ENCODE data around the gene MT1G. TPM values are rescaled to one million over a fixed set of nuclear protein-coding genes. Genes with fewer than 3 reads are reported as not detected.
"Not testable (repeated sequence)": the region's sequence is repeated elsewhere in the genome, so short reads cannot be mapped to it uniquely, and the experiment has no call there.

The MT1G gene
- 10 to 100 TPM; 31.1 to 90.7 (median 45.7) TPM for polyA plus RNA-seq (ENCODE audit: insufficient read length in 3 of 3)
- long read RNA-seq, donor 1, transcript MT1G-201 (3 exons, 405 nt), result major isoform, 9 of 11 reads
- long read RNA-seq, donor 1, partial matches to known transcripts, result 0 of 11 reads
- long read RNA-seq, donor 1, other reads (novel, unspliced or antisense), result 0 of 11 reads
- long read RNA-seq, donor 2, transcript MT1G-202 (3 exons, 406 nt), result minor isoform, 8 of 73 reads
- long read RNA-seq, donor 2, transcript MT1G-201 (3 exons, 405 nt), result major isoform, 22 of 73 reads
- long read RNA-seq, donor 2, partial matches to known transcripts, result 43 of 73 reads
- long read RNA-seq, donor 2, other reads (novel, unspliced or antisense), result 0 of 73 reads
- long read RNA-seq, donor 3, transcript MT1G-202 (3 exons, 406 nt), result major isoform, 62 of 244 reads
- long read RNA-seq, donor 3, transcript MT1G-201 (3 exons, 405 nt), result minor isoform, 54 of 244 reads
- long read RNA-seq, donor 3, partial matches to known transcripts, result 120 of 244 reads
- long read RNA-seq, donor 3, other reads (novel, unspliced or antisense), result 7 of 244 reads
- long read RNA-seq, donor 4, transcript MT1G-202 (3 exons, 406 nt), result minor isoform, 18 of 184 reads
- long read RNA-seq, donor 4, transcript MT1G-201 (3 exons, 405 nt), result major isoform, 54 of 184 reads
- long read RNA-seq, donor 4, partial matches to known transcripts, result 94 of 184 reads
- long read RNA-seq, donor 4, other reads (novel, unspliced or antisense), result 17 of 184 reads
- long read RNA-seq, donor 5, result 0 reads
- long read RNA-seq, donor 6, transcript MT1G-201 (3 exons, 405 nt), result major isoform, 54 of 115 reads
- long read RNA-seq, donor 6, transcript MT1G-202 (3 exons, 406 nt), result minor isoform, 18 of 115 reads
- long read RNA-seq, donor 6, partial matches to known transcripts, result 38 of 115 reads
- long read RNA-seq, donor 6, other reads (novel, unspliced or antisense), result 5 of 115 reads
- long read RNA-seq, donor 7, transcript MT1G-202 (3 exons, 406 nt), result major isoform, 20 of 88 reads
- long read RNA-seq, donor 7, transcript MT1G-201 (3 exons, 405 nt), result minor isoform, 16 of 88 reads
- long read RNA-seq, donor 7, partial matches to known transcripts, result 52 of 88 reads
- long read RNA-seq, donor 7, other reads (novel, unspliced or antisense), result 0 of 88 reads
- long read RNA-seq, donor 8, result 0 reads
- long read RNA-seq, donor 9, transcript MT1G-202 (3 exons, 406 nt), result minor isoform, 9 of 65 reads
- long read RNA-seq, donor 9, transcript MT1G-201 (3 exons, 405 nt), result major isoform, 27 of 65 reads
- long read RNA-seq, donor 9, partial matches to known transcripts, result 27 of 65 reads
- long read RNA-seq, donor 9, other reads (novel, unspliced or antisense), result 0 of 65 reads
- long read RNA-seq, donor 10, transcript MT1G-201 (3 exons, 405 nt), result major isoform, 11 of 36 reads
- long read RNA-seq, donor 10, partial matches to known transcripts, result 24 of 36 reads
- long read RNA-seq, donor 10, other reads (novel, unspliced or antisense), result 0 of 36 reads
- long read RNA-seq, donor 11, transcript MT1G-202 (3 exons, 406 nt), result major isoform, 14 of 66 reads
- long read RNA-seq, donor 11, transcript MT1G-201 (3 exons, 405 nt), result minor isoform, 6 of 66 reads
- long read RNA-seq, donor 11, partial matches to known transcripts, result 46 of 66 reads
- long read RNA-seq, donor 11, other reads (novel, unspliced or antisense), result 0 of 66 reads
- long read RNA-seq, donor 12, transcript MT1G-201 (3 exons, 405 nt), result major isoform, 8 of 14 reads
- long read RNA-seq, donor 12, partial matches to known transcripts, result 5 of 14 reads
- long read RNA-seq, donor 12, other reads (novel, unspliced or antisense), result 0 of 14 reads
- long read RNA-seq, donor 13, result 0 reads
- long read RNA-seq, donor 14, transcript MT1G-202 (3 exons, 406 nt), result minor isoform, 5 of 56 reads
- long read RNA-seq, donor 14, transcript MT1G-201 (3 exons, 405 nt), result major isoform, 17 of 56 reads
- long read RNA-seq, donor 14, partial matches to known transcripts, result 34 of 56 reads
- long read RNA-seq, donor 14, other reads (novel, unspliced or antisense), result 0 of 56 reads
- long read RNA-seq, donor 15, partial matches to known transcripts, result 6 of 10 reads
- long read RNA-seq, donor 15, other reads (novel, unspliced or antisense), result 0 of 10 reads
- long read RNA-seq, donor 16, transcript MT1G-201 (3 exons, 405 nt), result major isoform, 11 of 22 reads
- long read RNA-seq, donor 16, partial matches to known transcripts, result 7 of 22 reads
- long read RNA-seq, donor 16, other reads (novel, unspliced or antisense), result 0 of 22 reads

GRCh38 chr16:56667581-56668571, at the start of gene MT1G:
Gene MT1G, minus strand, starts transcription at chr16:56668065. Its CDS starts 72 bp downstream, at chr16:56667993.
- DNase-seq (ENCODE audit: extremely low read depth in 1 of 11, low read depth in 9 of 11, low spot score in 4 of 11), result no peak

- not testable (repeated sequence) for DNase-seq (ENCODE audit: extremely low read depth in 1 of 11, low read depth in 9 of 11, low spot score in 4 of 11)
Observed at GRCh38 chr16:56717532-56717931, 49.7 kb upstream of the MT1G start.

DNA sequence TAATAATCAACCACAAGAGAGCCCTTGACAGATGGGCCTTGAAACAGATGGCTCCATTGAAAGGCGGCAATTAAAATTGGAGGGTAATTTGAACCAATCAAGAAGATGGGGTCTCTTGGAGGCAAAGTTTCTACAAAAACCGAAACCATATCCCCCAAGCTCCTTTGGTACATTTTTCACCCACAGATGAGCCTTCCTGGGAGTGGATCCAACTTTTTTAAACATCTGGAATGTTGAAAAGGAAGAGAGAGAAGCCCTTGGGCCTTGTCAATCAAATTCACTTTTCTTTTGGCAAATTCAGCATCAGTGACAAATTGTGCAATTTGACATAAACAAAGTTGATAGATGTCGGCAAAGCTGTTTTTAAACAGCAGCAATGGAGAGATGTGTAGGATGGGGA, 48.9 kb upstream of the MT1G start:
- DNase-seq (ENCODE audit: extremely low read depth in 1 of 11, low read depth in 9 of 11, low spot score in 4 of 11), result no peak

GRCh38 chr16:56715126-56715525, 47.3 kb upstream of the MT1G start:
- DNase-seq (ENCODE audit: extremely low read depth in 1 of 11, low read depth in 9 of 11, low spot score in 4 of 11), result no peak

DNA sequence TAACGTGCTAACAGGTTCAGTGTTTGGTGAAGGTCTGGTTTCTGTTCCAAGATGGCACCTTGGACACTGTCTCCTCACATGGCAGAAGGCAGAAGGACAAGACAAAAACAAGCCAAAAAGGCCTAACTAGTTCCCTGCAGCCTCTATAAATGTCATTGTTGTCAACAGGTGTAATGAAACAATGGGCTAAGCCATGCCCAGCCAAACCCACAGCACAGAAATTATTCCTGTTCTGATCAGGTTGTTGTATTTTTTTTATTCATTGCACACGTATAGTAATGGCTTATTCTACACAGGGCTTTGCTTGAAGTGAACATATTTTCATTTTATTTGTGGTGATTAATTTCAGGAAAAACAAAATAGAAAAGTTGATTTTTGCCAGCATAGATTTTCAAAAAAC, 45.9 kb upstream of the MT1G start:
- DNase-seq (ENCODE audit: extremely low read depth in 1 of 11, low read depth in 9 of 11, low spot score in 4 of 11), result no peak

- DNase-seq (ENCODE audit: extremely low read depth in 1 of 11, low read depth in 9 of 11, low spot score in 4 of 11), result no peak
Observed at GRCh38 chr16:56711862-56712261, 44.0 kb upstream of the MT1G start.

DNA sequence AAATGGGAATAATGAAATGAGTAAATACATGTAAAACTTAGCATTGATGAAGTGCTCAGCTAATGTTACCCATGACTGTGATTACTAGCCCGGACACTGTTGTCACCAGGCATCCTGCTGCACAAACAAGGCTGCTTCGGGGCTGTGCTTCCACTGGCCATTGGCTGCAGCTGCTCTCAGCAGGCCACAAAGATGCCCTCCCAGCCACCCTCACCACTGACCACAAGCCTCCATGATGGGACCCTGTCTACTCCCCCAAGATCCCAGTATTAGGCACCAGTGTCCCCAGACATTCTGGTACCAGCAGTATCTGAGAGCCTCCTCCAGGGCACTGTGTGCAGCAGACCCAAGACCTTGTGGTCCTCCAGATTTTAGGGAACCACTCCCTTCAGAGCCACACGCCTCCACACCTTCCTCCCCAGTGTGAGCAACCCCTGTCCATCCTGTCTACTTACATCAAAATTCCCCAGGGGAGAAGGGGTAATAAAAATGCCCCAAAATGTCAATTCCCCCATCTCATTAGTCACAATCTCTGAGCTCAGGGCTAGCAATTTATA, 42.4 kb upstream of the MT1G start:
- no peak for DNase-seq (ENCODE audit: extremely low read depth in 1 of 11, low read depth in 9 of 11, low spot score in 4 of 11)

- no peak for DNase-seq (ENCODE audit: extremely low read depth in 1 of 11, low read depth in 9 of 11, low spot score in 4 of 11)
Observed at GRCh38 chr16:56709443-56710040, 41.7 kb upstream of the MT1G start.

DNA sequence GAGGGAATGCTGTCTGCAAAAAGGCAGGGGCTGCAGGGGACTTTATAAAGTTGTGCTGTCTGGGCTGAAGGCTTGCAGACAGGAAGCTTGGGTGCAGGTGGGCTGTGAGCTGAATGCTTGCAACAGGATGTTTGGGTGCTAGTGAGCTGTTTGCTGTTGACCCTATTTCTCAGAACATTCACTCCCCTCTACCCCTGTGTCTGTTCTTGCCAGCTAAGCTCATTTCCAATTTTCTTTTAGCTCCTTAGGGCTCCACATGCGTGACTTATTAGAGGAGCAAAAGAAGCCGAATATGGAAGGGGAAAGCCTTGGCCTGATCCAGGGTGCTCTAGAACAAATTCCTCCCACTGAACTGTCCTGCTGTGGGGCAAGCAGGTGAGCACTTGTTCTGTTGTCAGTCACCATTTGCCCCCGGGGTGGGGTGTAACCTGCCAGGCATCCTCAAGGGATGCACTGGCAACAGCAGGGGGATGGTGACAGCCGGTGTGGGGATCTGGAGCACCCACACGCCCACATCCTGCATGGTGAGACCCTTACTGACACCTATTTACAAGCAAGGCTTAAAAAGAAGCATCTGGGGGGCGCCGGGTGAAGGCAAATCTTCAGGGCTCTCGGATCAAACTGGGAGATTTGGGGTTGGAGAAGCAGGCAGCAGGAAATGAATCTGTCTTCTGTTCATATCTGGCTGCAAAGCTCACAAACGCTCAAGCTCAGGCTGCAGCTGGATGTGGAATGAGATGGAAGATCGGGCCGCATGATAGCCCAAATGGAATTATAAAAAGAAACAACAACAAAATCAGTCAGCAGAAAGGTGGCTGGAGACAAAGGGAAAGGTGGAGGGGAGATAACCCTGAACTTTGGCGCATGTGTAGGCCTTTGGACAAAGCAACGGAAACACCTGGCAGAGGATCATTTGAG, 40.9 kb upstream of the MT1G start:
- DNase-seq (ENCODE audit: extremely low read depth in 1 of 11, low read depth in 9 of 11, low spot score in 4 of 11), result no peak

GRCh38 chr16:56702836-56703235, 35.0 kb upstream of the MT1G start:
- DNase-seq (ENCODE audit: extremely low read depth in 1 of 11, low read depth in 9 of 11, low spot score in 4 of 11), result no peak

DNA sequence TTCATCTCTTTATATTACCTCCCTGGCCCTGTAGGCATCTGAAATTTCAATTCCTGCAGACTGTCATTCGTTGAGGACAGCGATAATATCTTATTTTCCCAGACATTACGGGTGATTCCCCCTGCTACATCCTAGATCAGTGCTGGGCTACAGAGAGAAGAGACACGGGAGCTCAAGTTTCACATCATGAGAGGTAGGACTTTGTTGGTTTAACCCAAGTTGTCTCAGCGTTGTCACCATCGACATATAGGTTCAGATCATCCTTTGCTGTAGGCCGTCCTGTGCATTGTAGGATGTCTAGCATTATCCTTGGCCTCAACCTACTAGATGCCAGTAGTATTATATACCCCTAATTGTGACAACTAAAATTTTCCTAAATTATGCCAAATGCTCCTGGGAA, 33.7 kb upstream of the MT1G start:
- DNase-seq (ENCODE audit: extremely low read depth in 1 of 11, low read depth in 9 of 11, low spot score in 4 of 11), result no peak

DNA sequence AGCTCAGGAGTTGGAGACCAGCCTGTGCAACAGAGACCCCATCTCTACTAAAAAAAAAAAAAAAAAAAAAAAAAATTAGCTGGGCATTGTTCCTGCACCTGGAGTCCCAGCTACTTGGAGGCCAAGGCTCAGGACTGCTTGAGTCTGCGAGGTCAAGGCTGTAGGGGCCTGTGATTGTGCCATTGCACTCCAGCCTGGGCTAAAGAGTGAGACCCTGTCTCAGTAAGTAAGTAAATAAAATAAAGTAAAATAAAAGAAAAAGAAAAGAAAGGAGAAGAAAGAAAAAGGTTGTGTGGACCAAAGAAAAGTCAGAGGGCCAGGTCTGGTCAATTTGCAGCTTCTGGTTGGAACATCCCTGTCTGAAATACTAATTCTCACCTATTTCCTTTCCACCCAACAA, 32.8 kb upstream of the MT1G start:
- DNase-seq (ENCODE audit: extremely low read depth in 1 of 11, low read depth in 9 of 11, low spot score in 4 of 11), result no peak

GRCh38 chr16:56700195-56700594, 32.3 kb upstream of the MT1G start:
- no peak for DNase-seq (ENCODE audit: extremely low read depth in 1 of 11, low read depth in 9 of 11, low spot score in 4 of 11)

- DNase-seq (ENCODE audit: extremely low read depth in 1 of 11, low read depth in 9 of 11, low spot score in 4 of 11), result no peak
Observed at GRCh38 chr16:56697456-56698155, 29.7 kb upstream of the MT1G start.
